Neural crest cell (in vitro differentiated cells): Measurements from ENCODE around the gene TPRG1. TPM values are rescaled to one million over a fixed set of nuclear protein-coding genes. Genes with fewer than 3 reads are reported as not detected.

Experiments used
- DNase-seq: peaks from one replicate; pipeline ENCODE4 v3.0.0; 2021; ENCODE audit warnings: low read depth, mixed read lengths, low spot score
- H3K27ac Mint-ChIP-seq: one replicate; pipeline ENCODE4 v1.8.0; 2021; ENCODE audit warnings: mild to moderate bottlenecking, mixed read lengths; ENCODE audit not compliant: unreplicated experiment
- H3K27me3 Mint-ChIP-seq: 2 replicates; pipeline ENCODE4 v1.8.0; 2021; ENCODE audit warnings: low read depth, mild to moderate bottlenecking, mixed read lengths
- H3K36me3 Mint-ChIP-seq: 2 replicates; pipeline ENCODE4 v1.8.0; 2021; ENCODE audit warnings: low read depth, mild to moderate bottlenecking, mixed read lengths
- H3K4me1 Mint-ChIP-seq: 2 replicates; pipeline ENCODE4 v1.8.0; 2021; ENCODE audit warnings: mixed read lengths
- H3K4me3 Mint-ChIP-seq: one replicate; pipeline ENCODE4 v1.8.0; 2021; ENCODE audit warnings: mild to moderate bottlenecking, mixed read lengths
- H3K9me3 Mint-ChIP-seq: 2 replicates; pipeline ENCODE4 v1.8.0; 2021; ENCODE audit warnings: mixed read lengths
- CTCF ChIP-seq: fragments of 200-600 bp; sonication (generic); conservative IDR thresholded peaks from 2 replicates; pipeline ENCODE4 v1.5.0; 2021; ENCODE audit warnings: antibody characterized with exemption, mild to moderate bottlenecking
- total RNA-seq: library from RNA; stranded (reverse); gene quantifications from 2 replicates; pipeline ENCODE4 v1.2.1, GENCODE V29; 2021

The TPRG1 gene
- total RNA-seq, 1 donor from 2014 or later, result 0.91 TPM

DNA sequence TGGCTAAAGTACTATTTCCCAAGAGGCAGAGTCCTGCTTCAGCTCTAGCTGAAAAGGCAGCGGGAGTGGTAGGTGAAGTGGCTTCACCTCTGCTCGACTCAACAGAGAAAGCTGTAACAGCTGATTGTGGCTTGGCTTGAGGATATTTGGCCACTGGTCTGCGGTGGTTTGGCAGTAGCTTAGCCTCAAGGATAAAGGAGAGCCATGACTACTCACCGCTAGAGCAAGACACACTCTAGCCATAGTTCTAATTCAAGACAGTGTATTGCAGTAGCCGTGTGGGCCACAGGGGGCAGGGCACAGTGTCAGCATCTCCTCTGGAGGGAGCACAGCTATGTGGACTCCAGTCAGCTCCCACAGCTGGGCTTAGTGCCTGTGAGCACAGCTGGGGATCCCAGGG lies 23.5 kb downstream of the TPRG1 start:
- peaks cover 2% of the 10 kb centered on the region for H3K27me3 Mint-ChIP-seq
- H3K9me3 Mint-ChIP-seq, result peaks cover 30% of the 10 kb centered on the region
- peaks cover 8% of the 10 kb centered on the region for H3K36me3 Mint-ChIP-seq
- DNase-seq, result no peak
- no peak for TF ChIP-seq CTCF
- H3K4me1 Mint-ChIP-seq, result no peaks in the 10 kb centered on the region
- H3K27ac Mint-ChIP-seq, result no peak overlapping the region
- H3K4me3 Mint-ChIP-seq, result no peak overlapping the region

GRCh38 chr3:189202106-189202505 lies 30.3 kb downstream of the TPRG1 start:
- H3K9me3 Mint-ChIP-seq, result peaks cover 3% of the 10 kb centered on the region

DNA sequence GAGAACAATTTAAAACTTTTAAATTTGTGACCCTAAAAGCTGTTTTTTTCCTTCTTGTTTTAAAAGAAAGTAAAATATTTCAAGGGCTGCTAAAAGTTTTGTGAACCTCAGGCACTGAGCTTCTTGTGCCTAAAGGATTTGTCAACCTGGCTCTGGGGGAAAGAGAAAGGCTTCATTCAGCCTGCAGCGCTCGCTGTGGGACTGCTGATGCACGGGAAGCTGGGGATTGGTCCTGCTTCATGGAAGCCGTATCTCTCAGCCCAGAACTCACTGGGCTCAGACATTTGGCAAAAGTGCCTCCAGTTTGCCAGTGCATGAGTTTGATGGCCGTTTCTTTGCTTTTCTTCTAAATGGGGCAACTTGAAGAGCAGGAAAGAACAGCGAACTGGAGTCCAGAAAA lies 30.8 kb downstream of the TPRG1 start:
- no peak for TF ChIP-seq CTCF
- H3K9me3 Mint-ChIP-seq, result no peaks in the 10 kb centered on the region
- no peak for DNase-seq
- H3K27me3 Mint-ChIP-seq, result peaks cover 13% of the 10 kb centered on the region
- H3K27ac Mint-ChIP-seq, result no peak overlapping the region
- H3K4me3 Mint-ChIP-seq, result no peak overlapping the region
- H3K4me1 Mint-ChIP-seq, result peaks cover 9% of the 10 kb centered on the region
- H3K36me3 Mint-ChIP-seq, result peaks cover 2% of the 10 kb centered on the region

More at GRCh38 chr3:189202106-189202505, 30.3 kb downstream of the TPRG1 start:
- Mint-ChIP-seq H3K36me3 (peaks cover 5% of the 10 kb centered on the region), H3K4me3 (no peak overlapping the region), H3K4me1 (peaks cover 9% of the 10 kb centered on the region), H3K27me3 (peaks cover 9% of the 10 kb centered on the region), H3K27ac (no peak overlapping the region)
- no peak for DNase-seq
- TF ChIP-seq CTCF, result no peak

DNA sequence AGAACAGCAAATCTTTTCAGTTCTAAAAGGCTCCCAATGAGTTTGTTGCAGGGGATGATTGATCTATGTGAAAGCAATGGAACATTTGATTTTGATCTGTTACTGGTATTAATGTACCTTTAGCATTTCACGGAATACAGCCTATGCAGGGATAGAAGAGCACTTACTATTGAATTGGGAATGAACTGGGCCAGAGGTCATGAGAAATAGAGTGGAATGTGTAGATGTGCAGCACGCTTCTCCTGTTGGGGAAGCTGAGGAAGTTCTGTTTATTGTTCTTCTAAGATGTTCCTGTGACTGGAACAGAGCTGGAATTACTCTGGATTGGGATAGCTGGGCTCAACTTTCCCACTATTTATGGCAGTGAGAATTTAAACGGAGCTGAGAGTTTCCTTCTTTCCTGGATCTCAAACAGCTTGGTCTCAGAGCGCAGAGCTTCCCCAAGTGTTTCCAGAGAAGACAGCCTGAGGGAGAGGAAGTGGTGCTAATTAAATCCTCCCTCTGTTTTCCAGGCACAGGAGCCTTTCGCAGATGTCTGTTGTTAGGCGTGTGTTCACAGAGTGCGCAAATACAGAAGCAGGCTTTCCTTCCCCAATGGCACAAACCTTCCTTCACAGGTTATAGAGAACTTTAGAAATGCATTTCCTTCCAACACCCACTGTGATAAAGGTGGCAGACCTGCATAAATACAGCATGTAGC lies 32.5 kb downstream of the TPRG1 start:
- no peak overlapping the region for H3K27ac Mint-ChIP-seq
- no peaks in the 10 kb centered on the region for H3K36me3 Mint-ChIP-seq
- no peak overlapping the region for H3K4me3 Mint-ChIP-seq
- peaks cover 29% of the 10 kb centered on the region for H3K27me3 Mint-ChIP-seq
- peaks cover 9% of the 10 kb centered on the region for H3K4me1 Mint-ChIP-seq
- H3K9me3 Mint-ChIP-seq, result no peaks in the 10 kb centered on the region
- DNase-seq, result no peak
- no peak for TF ChIP-seq CTCF

- TF ChIP-seq CTCF, result no peak
- peaks cover 35% of the 10 kb centered on the region for H3K27me3 Mint-ChIP-seq
- no peaks in the 10 kb centered on the region for H3K36me3 Mint-ChIP-seq
- peaks cover 9% of the 10 kb centered on the region for H3K4me1 Mint-ChIP-seq
- peak overlapping the region; percentile 0 for H3K27ac Mint-ChIP-seq
- no peaks in the 10 kb centered on the region for H3K9me3 Mint-ChIP-seq
- DNase-seq, result no peak
- H3K4me3 Mint-ChIP-seq, result no peak overlapping the region
Measured at GRCh38 chr3:189204937-189205336, 33.2 kb downstream of the TPRG1 start.
